H9 (cell line): Measurements from ENCODE around the gene TAS2R40. TPM values are rescaled to one million over a fixed set of nuclear protein-coding genes. Genes with fewer than 3 reads are reported as not detected.

Experiments
- DNase-seq: peaks from one replicate; pipeline ENCODE4 v3.0.0-alpha.2; 2017
- H2AFZ ChIP-seq: one replicate; pipeline ENCODE4 v1.6.1; 2013; ENCODE audit warnings: mild to moderate bottlenecking, low read length, control low read depth, moderate library complexity
- H2AK5ac ChIP-seq: 2 replicates; pipeline ENCODE4 v1.6.1; 2013; ENCODE audit warnings: low read length, control low read depth, mixed read lengths; ENCODE audit not compliant: insufficient read length
- H2BK120ac ChIP-seq: one replicate; pipeline ENCODE4 v1.6.1; 2013; ENCODE audit warnings: low read depth, mild to moderate bottlenecking, low read length, control low read depth, inconsistent platforms; ENCODE audit not compliant: poor library complexity, severe bottlenecking
- H2BK12ac ChIP-seq: 2 replicates; pipeline ENCODE4 v1.6.1; 2013; ENCODE audit warnings: low read length, control low read depth, mixed read lengths, low read depth; ENCODE audit not compliant: insufficient read length
- H2BK15ac ChIP-seq: 2 replicates; pipeline ENCODE4 v1.6.1; 2013; ENCODE audit warnings: low read depth, low read length, control low read depth
- H2BK20ac ChIP-seq: one replicate; pipeline ENCODE4 v1.6.1; 2013; ENCODE audit warnings: low read depth, mild to moderate bottlenecking, low read length, control low read depth, inconsistent platforms; ENCODE audit not compliant: poor library complexity, severe bottlenecking
- H2BK5ac ChIP-seq: 2 replicates; pipeline ENCODE4 v1.6.1; 2013; ENCODE audit warnings: low read length, control low read depth, mixed read lengths; ENCODE audit not compliant: insufficient read length
- H3K14ac ChIP-seq: 2 replicates; pipeline ENCODE4 v1.6.1; 2013; ENCODE audit warnings: low read length, control low read depth; ENCODE audit not compliant: insufficient read depth
- H3K18ac ChIP-seq: 2 replicates; pipeline ENCODE4 v1.6.1; 2013; ENCODE audit warnings: low read depth, mild to moderate bottlenecking, mixed read lengths, low read length, control low read depth; ENCODE audit not compliant: insufficient read length
- H3K23ac ChIP-seq: 2 replicates; pipeline ENCODE4 v1.6.1; 2013; ENCODE audit warnings: low read length, control low read depth, mixed read lengths, low read depth; ENCODE audit not compliant: insufficient read length
- H3K23me2 ChIP-seq: 2 replicates; pipeline ENCODE4 v1.6.1; 2013; ENCODE audit warnings: low read depth, mild to moderate bottlenecking, mixed read lengths, low read length, control low read depth; ENCODE audit not compliant: insufficient read length, poor library complexity, severe bottlenecking
- H3K27ac ChIP-seq: 2 replicates; pipeline ENCODE4 v1.5.1; 2013; ENCODE audit warnings: low read length, control low read depth, mixed read lengths, low read depth; ENCODE audit not compliant: insufficient read length
- H3K27me3 ChIP-seq: 2 replicates; pipeline ENCODE4 v1.6.1; 2013; ENCODE audit warnings: low read length, control low read depth, inconsistent platforms; ENCODE audit not compliant: insufficient read depth
- H3K4ac ChIP-seq: 2 replicates; pipeline ENCODE4 v1.6.1; 2013; ENCODE audit warnings: low read depth, mild to moderate bottlenecking, control low read depth, inconsistent platforms, low read length, moderate library complexity
- H3K4me1 ChIP-seq: 2 replicates; pipeline ENCODE4 v1.6.1; 2013; ENCODE audit warnings: low read length, control low read depth, inconsistent platforms; ENCODE audit not compliant: insufficient read depth
- H3K4me2 ChIP-seq: 2 replicates; pipeline ENCODE4 v1.6.1; 2013; ENCODE audit warnings: low read length, control low read depth, mixed read lengths; ENCODE audit not compliant: insufficient read length, insufficient read depth
- H3K56ac ChIP-seq: 2 replicates; pipeline ENCODE4 v1.6.1; 2013; ENCODE audit warnings: low read depth, mild to moderate bottlenecking, mixed read lengths, low read length, control low read depth; ENCODE audit not compliant: insufficient read length
- H3K79me1 ChIP-seq: 2 replicates; pipeline ENCODE4 v1.6.1; 2013; ENCODE audit warnings: low read depth, mild to moderate bottlenecking, moderate library complexity, low read length, control low read depth, inconsistent platforms; ENCODE audit not compliant: insufficient read depth, poor library complexity, severe bottlenecking
- H3K79me2 ChIP-seq: 2 replicates; pipeline ENCODE4 v1.6.1; 2013; ENCODE audit warnings: low read length, control low read depth, inconsistent platforms; ENCODE audit not compliant: insufficient read depth
- H3K9ac ChIP-seq: 2 replicates; pipeline ENCODE4 v1.6.1; 2013; ENCODE audit warnings: low read length, control low read depth, mixed read lengths; ENCODE audit not compliant: insufficient read length; ENCODE audit errors: extremely low read depth
- H3K9me3 ChIP-seq: one replicate; pipeline ENCODE4 v1.6.1; 2013; ENCODE audit warnings: low read depth, low read length, inconsistent platforms; ENCODE audit not compliant: control insufficient read depth
- H3T11ph ChIP-seq: one replicate; pipeline ENCODE4 v1.6.1; 2013; ENCODE audit warnings: mild to moderate bottlenecking, low read length, control low read depth, inconsistent platforms
- H4K20me1 ChIP-seq: one replicate; pipeline ENCODE4 v1.6.1; 2013; ENCODE audit not compliant: control insufficient read depth, insufficient read length, insufficient read depth
- H4K5ac ChIP-seq: 2 replicates; pipeline ENCODE4 v1.6.1; 2013; ENCODE audit warnings: low read depth, mild to moderate bottlenecking, mixed read lengths, low read length, control low read depth; ENCODE audit not compliant: insufficient read length
- H4K8ac ChIP-seq: replicated peaks from 2 replicates; pipeline ENCODE4 v1.6.1; 2013; ENCODE audit warnings: low read length, control low read depth, mixed read lengths, low read depth; ENCODE audit not compliant: insufficient read length
- H4K91ac ChIP-seq: 2 replicates; pipeline ENCODE4 v1.6.1; 2013; ENCODE audit warnings: low read depth, mild to moderate bottlenecking, moderate library complexity, mixed read lengths, low read length, control low read depth; ENCODE audit not compliant: insufficient read length
- H3K27ac Mint-ChIP-seq, 3 experiments: 2 replicates in 2 of 3; 3 replicates in 1 of 3; pipeline ENCODE4 v1.8.0; 2020 to 2021; ENCODE audit warnings: mixed read lengths in 3 of 3, mild to moderate bottlenecking in 1 of 3, moderate library complexity in 1 of 3
- H3K27me3 Mint-ChIP-seq: 2 replicates; pipeline ENCODE4 v1.8.0; 2021; ENCODE audit warnings: low read depth, mild to moderate bottlenecking, moderate library complexity, mixed read lengths
- H3K36me3 Mint-ChIP-seq, 3 experiments: 2 replicates in 2 of 3; 3 replicates in 1 of 3; pipeline ENCODE4 v1.8.0; 2020 to 2021; ENCODE audit warnings: low read depth in 3 of 3, mixed read lengths in 3 of 3; ENCODE audit not compliant: insufficient read depth in 1 of 3
- H3K4me1 Mint-ChIP-seq, 2 experiments: 2 replicates each; pipeline ENCODE4 v1.8.0; 2020; ENCODE audit warnings: mixed read lengths in 2 of 2
- H3K4me3 Mint-ChIP-seq, 2 experiments: 2 replicates in 1 of 2; 3 replicates in 1 of 2; pipeline ENCODE4 v1.8.0; 2020 to 2021; ENCODE audit warnings: mild to moderate bottlenecking in 2 of 2, mixed read lengths in 2 of 2, moderate library complexity in 1 of 2
- H3K9me3 Mint-ChIP-seq, 2 experiments: 2 replicates in 1 of 2; 3 replicates in 1 of 2; pipeline ENCODE4 v1.8.0; 2020; ENCODE audit warnings: mild to moderate bottlenecking in 2 of 2, mixed read lengths in 2 of 2, moderate library complexity in 1 of 2
- CTCF ChIP-seq: fragments of 200-600 bp; sonication (generic); conservative IDR thresholded peaks from 3 replicates; pipeline ENCODE4 v1.8.0; 2021; ENCODE audit warnings: antibody characterized with exemption, mild to moderate bottlenecking
- WGBS: extraction: QIAGEN DNeasy Blood & Tissue Kit; methylation state at CpG from one replicate; pipeline ENCODE4 v1.1.7; 2013; ENCODE audit warnings: missing lambda C conversion rate, low lambda C conversion rate, mixed read lengths; ENCODE audit not compliant: insufficient read length; ENCODE audit errors: extremely low coverage; 5-methylcytosine and 5-hydroxymethylcytosine counted together
- total RNA-seq: library from RNA; stranded (reverse); gene quantifications from 2 replicates; pipeline ENCODE4 v1.2.1, GENCODE V29; 2021

The TAS2R40 gene
- total RNA-seq, 1 experiment from 2014 or later, result not detected

- Histone ChIP-seq H3K23me2 (no peaks in the 10 kb centered on the region), H2BK15ac (no peak overlapping the region), H3K27ac (no peak overlapping the region), H3K4ac (no peak overlapping the region), H3K4me1 (no peaks in the 10 kb centered on the region), H3K79me1 (no peaks in the 10 kb centered on the region), H3K27me3 (no peaks in the 10 kb centered on the region), H2AFZ (no peak overlapping the region), H4K20me1 (no peaks in the 10 kb centered on the region), H3K56ac (no peak overlapping the region), H3K23ac (no peak overlapping the region), H3K79me2 (no peaks in the 10 kb centered on the region), H2BK5ac (no peak overlapping the region), H3K9ac (no peak overlapping the region), H4K8ac (no peak overlapping the region), H3K18ac (no peak overlapping the region), H2BK20ac (no peak overlapping the region), H3K4me2 (no peak overlapping the region), H2BK120ac (no peak overlapping the region), H4K5ac (no peak overlapping the region), H2BK12ac (no peak overlapping the region), H4K91ac (no peak overlapping the region), H2AK5ac (no peak overlapping the region), H3K9me3 (no peaks in the 10 kb centered on the region), H3T11ph (no peak overlapping the region), H3K14ac (no peak overlapping the region)
- no peak for TF ChIP-seq CTCF
- Mint-ChIP-seq H3K9me3 (no peaks in the 10 kb centered on the region; a peak in 1 of 5 replicates), H3K4me3 (no peak overlapping the region), H3K27ac (no peak overlapping the region), H3K36me3 (no peaks in the 10 kb centered on the region), H3K4me1 (no peaks in the 10 kb centered on the region), H3K27me3 (peaks cover 2% of the 10 kb centered on the region; the same call in 1 of the 2 replicates)
- WGBS, result no CpG with 5 or more reads among the region's 4 CpGs
- no peak for DNase-seq
Observed at GRCh38 chr7:143223784-143224183, 1.9 kb downstream of the TAS2R40 start.
